ENCODE results near the gene PPP1R37. TPM values are rescaled to one million over a fixed set of nuclear protein-coding genes. Genes with fewer than 3 reads are reported as not detected.

The PPP1R37 gene
- total and polyA plus RNA-seq, 2 of the 8 experiments (the other 6 are each of a cell fraction or from before 2014, with no cell fraction given), result 14.6 to 25.7 TPM

- Histone ChIP-seq H3K56ac (replicated peaks; ENCODE audit: insufficient read length, low read depth, low read length) (no peak overlapping the region), H3K4me1 (replicated peaks in 1 of 4; ENCODE audit: control insufficient read depth in 3 of 4, insufficient read depth in 4 of 4, low read length in 3 of 4) (no peaks in the 10 kb centered on the region), H3K4me3 (ENCODE audit: extremely low read depth in 1 of 4, insufficient read depth in 2 of 4, low read depth in 3 of 4, low read length in 4 of 4) (no peak overlapping the region), H2BK20ac (ENCODE audit: low read length) (no peak overlapping the region), H2AK5ac (ENCODE audit: low read depth, low read length) (no peak overlapping the region), H2BK12ac (ENCODE audit: low read depth, low read length) (no peak overlapping the region), H2BK15ac (ENCODE audit: low read length) (no peak overlapping the region), H3K23ac (ENCODE audit: insufficient read length) (no peak overlapping the region), H3K9me3 (ENCODE audit: insufficient read depth in 2 of 2, low read depth in 1 of 2, low read length in 1 of 2) (no peaks in the 10 kb centered on the region), H4K5ac (ENCODE audit: insufficient read length, low read depth, low read length) (no peak overlapping the region), H3K27ac (ENCODE audit: low read depth, low read length) (no peak overlapping the region), H4K20me1 (replicated peaks in 1 of 2; ENCODE audit: control insufficient read depth in 1 of 2, insufficient read depth in 2 of 2, low read length in 2 of 2) (no peaks in the 10 kb centered on the region), H3K79me2 (ENCODE audit: control insufficient read depth in 1 of 2, insufficient read depth in 2 of 2, low read length in 2 of 2) (no peaks in the 10 kb centered on the region), H3K4me2 (ENCODE audit: insufficient read depth in 1 of 2, low read depth in 2 of 2, low read length in 2 of 2) (no peak overlapping the region), H3K23me2 (ENCODE audit: low read depth, low read length) (no peaks in the 10 kb centered on the region), H2BK5ac (ENCODE audit: low read depth, low read length) (no peak overlapping the region), H3K4ac (replicated peaks; ENCODE audit: insufficient read length, low read depth, low read length) (no peak overlapping the region), H3K79me1 (ENCODE audit: low read depth, low read length) (no peaks in the 10 kb centered on the region), H3K27me3 (replicated peaks in 1 of 4; ENCODE audit: control insufficient read depth in 3 of 4, extremely low read depth in 1 of 4, insufficient read depth in 3 of 4, low read length in 3 of 4) (no peaks in the 10 kb centered on the region), H3K36me3 (ENCODE audit: control insufficient read depth in 2 of 4, insufficient read depth in 4 of 4, low read length in 3 of 4) (no peaks in the 10 kb centered on the region), H4K8ac (ENCODE audit: extremely low read depth, insufficient read depth, low read length) (no peak overlapping the region), H2AFZ (ENCODE audit: low read length) (no peak overlapping the region), H3K9ac (replicated peaks in 1 of 4; ENCODE audit: extremely low read depth in 1 of 4, low read depth in 3 of 4, low read length in 3 of 4) (no peak overlapping the region), H4K91ac (replicated peaks; ENCODE audit: insufficient read length, low read length) (no peak overlapping the region), H3K18ac (ENCODE audit: extremely low read depth, low read length) (no peak overlapping the region), H3K14ac (ENCODE audit: insufficient read length) (no peak overlapping the region), H2BK120ac (replicated peaks; ENCODE audit: low read depth, low read length) (no peak overlapping the region)
- ChIA-PET CTCF (ENCODE audit: partially characterized antibody) (interaction anchor here (0.6 to 2.2 kb wide), 4 partner anchors 8 to 143 kb away, joined by 3 to 14 read pairs (median 3); no protein-coding TSS in a partner anchor), POLR2A (ENCODE audit: partially characterized antibody) (no interaction called here)
- FAIRE-seq (no peak), DNase-seq (ENCODE audit: low read depth in 1 of 2, low spot score in 2 of 2) (no peak)
- WGBS, 2 experiments (ENCODE audit: extremely low coverage in 1 of 2, insufficient coverage in 1 of 2, insufficient read length in 1 of 2, insufficient replicate concordance in 2 of 2, low coverage in 1 of 2, low lambda C conversion rate in 2 of 2, missing lambda C conversion rate in 1 of 2), result 82% methylated on average over 6 of the region's 6 CpGs; no CpG with 5 or more reads in 1 of the 2 experiments
- TF ChIP-seq TAF7 (optimal IDR thresholded peaks at IDR 0.05; ENCODE audit: borderline replicate concordance, low read depth, low read length) (no peak), HDAC2 (IDR thresholded peaks at IDR 0.05; ENCODE audit: borderline replicate concordance in 1 of 2, low read depth in 2 of 2, low read length in 2 of 2) (no peak), BCL11A (IDR thresholded peaks at IDR 0.05; ENCODE audit: low read depth in 2 of 2, low read length in 2 of 2) (no peak), MAFK (IDR thresholded peaks at IDR 0.05; ENCODE audit: low read depth, low read length) (no peak), CHD1 (IDR thresholded peaks at IDR 0.05; ENCODE audit: low read depth, low read length) (no peak), GTF2F1 (IDR thresholded peaks at IDR 0.05; ENCODE audit: borderline replicate concordance, low read depth, low read length) (no peak), PHF8 (conservative IDR thresholded peaks at IDR 0.05; ENCODE audit: low read depth, low read length) (no peak), SUZ12 (IDR thresholded peaks at IDR 0.05; ENCODE audit: low read length) (no peak), USF2 (IDR thresholded peaks at IDR 0.05; ENCODE audit: low read length) (no peak), POU5F1 (IDR thresholded peaks at IDR 0.05; ENCODE audit: low read depth, low read length) (no peak), KDM5A (IDR thresholded peaks at IDR 0.05; ENCODE audit: low read length) (no peak), CBX8 (IDR thresholded peaks at IDR 0.05; ENCODE audit: borderline replicate concordance, low read depth, low read length) (no peak), TAF1 (IDR thresholded peaks at IDR 0.05; ENCODE audit: low read depth, low read length) (no peak), KDM4A (IDR thresholded peaks at IDR 0.05; ENCODE audit: low read depth, low read length, severe bottlenecking) (no peak)
These were observed 102.8 kb downstream of the PPP1R37 start for GRCh38 chr19:45195764-45196163.
